NOMO-1 treated with DMSO at 0.1 percent for 48 hours (cell line): Measurements from ENCODE around the gene SMCO1.
A peak's percentile ranks its signal among the peaks of the same experiment; 100 is the strongest.
"Not testable (repeated sequence)": the region's sequence is repeated elsewhere in the genome, so short reads cannot be mapped to it uniquely, and the experiment has no call there.

Experiments used
- DNase-seq: peaks from one replicate; lab custom pipeline; 2025; ENCODE audit not compliant: unreplicated experiment; lab: John Stamatoyannopoulos, UW

The SMCO1 gene

DNA sequence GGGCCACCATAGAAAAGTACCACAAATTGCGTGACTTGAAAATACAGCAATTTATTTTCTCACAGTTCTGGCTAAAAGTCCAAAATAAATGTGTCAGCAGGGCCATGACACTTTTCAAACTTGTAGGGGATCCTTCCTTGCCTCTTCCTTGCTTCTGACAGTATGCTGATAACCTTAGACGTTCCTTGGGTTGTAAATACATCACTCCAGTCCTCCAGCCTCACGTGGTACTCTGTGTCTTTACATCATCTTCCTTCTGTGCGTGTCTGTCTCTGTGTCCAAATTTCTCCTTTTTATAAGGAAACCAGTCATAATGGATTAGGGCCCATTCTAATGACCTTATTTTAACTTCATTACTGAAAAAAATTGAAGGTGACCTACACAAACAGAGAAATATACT lies 19.0 kb downstream of the SMCO1 start:
- DNase-seq, result no peak

DNA sequence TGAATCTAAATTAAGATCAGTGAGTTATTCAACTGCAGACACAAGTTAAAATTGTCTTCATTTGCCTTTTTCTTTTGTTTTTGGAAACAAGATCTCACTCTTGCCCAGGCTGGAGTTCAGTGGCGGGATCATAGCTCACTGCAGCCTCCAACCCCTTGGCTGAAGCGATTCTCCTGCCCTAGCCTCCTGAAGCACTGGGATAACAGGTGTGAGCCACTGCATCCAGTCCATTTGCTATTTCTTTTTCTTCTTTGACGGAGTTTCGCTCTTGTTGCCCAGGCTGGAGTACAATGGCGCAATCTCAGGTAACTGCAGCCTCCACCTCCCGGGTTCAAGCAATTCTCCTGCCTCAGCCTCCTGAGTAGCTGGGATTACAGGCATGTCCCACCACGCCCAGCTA lies 21.9 kb downstream of the SMCO1 start:
- no peak for DNase-seq

DNA sequence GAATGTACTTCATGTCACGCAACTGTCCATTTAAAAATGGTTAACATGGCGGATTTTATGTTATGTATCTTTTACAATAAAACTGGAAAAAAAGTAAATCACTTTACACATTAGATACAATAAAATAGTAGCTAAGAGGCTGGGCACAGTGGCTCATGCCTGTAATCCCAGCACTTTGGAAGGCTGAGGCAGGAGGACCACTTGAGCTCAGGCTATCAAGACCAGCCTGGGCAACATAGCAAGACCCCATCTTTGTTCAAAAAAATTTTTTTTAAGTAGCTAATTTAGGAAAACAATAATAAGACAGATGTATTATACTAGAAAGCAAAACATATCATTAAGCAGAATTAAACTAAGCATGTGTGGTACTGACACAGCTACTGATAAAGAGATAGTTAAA lies 23.1 kb downstream of the SMCO1 start:
- no peak for DNase-seq

DNA sequence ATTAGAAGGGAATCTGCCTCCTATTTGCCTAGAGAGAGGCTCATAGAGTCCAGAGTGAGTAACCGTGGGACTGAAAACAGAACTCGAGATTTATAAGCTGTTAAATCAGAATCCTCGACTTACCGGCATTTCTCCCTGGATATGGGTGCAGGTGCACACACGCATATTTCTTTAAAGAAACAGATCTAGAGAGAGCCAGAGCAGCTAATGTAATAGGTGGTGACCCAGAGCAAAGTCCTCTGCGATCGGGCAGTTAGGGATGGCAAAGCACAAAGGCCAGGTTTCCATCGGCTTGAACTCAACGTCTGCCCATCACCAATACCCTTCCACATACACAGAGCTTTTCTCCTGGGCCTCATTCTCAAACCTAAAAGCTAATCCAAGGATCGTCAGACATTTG lies 25.4 kb downstream of the SMCO1 start:
- no peak for DNase-seq

GRCh38 chr3:196486263-196486662 lies 28.9 kb downstream of the SMCO1 start:
- DNase-seq, result no peak

DNA sequence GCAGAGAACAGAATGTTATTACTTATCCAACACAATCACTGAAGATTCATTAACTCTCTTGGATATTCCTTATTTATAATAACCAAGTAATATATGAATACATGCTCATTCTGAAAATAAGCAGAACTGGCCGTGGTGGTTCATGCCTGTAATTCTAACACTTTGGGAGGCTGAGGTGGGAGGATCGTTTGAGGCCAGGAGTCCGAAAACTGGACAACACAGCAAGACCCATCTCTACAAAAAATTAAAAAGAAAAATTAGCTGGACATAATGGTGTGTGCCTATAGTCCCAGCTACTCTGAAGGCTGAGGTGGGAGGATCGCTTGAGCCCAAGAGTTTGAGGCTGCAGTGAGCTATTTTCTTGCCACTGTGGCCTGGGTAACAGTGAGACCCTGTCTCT lies 37.5 kb downstream of the SMCO1 start:
- no peak for DNase-seq

GRCh38 chr3:196472286-196472685 lies 42.9 kb downstream of the SMCO1 start:
- DNase-seq, result no peak

GRCh38 chr3:196471551-196471950 lies 43.6 kb downstream of the SMCO1 start:
- no peak for DNase-seq

GRCh38 chr3:196470182-196470581 lies 45.0 kb downstream of the SMCO1 start:
- DNase-seq, result not testable (repeated sequence)

DNA sequence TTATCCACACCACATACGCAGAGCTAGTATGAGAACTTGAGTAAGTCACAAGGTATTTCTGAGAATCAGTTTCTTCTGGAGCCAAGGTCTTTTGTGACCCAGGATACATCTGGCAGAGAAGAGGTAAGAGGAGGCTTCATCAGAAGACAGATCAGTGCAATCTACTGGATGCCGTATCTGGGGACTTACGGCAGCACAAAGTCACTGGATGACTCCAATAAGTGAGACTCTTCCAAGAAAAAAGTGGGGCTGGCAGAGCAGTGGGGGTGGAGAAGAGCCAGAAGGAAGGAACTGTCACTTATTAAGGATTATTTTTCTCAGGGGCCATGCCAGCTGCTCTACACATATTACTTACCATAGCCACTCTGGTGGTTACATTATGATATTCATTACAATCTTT lies 51.3 kb downstream of the SMCO1 start:
- DNase-seq, result no peak

DNA sequence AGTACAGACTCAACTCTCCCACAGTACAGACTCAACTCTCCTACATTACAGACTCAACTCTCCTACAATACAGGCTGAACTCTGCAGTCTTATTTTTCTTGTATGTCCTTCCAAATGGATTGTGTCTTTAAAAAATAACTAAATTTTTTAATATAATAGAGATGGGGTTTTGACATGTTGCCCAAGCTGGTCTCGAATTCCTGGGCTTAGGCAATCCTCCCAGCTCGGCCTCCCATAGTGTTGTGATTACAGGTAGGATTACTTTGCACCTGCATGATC lies 51.7 kb downstream of the SMCO1 start:
- DNase-seq, result no peak

DNA sequence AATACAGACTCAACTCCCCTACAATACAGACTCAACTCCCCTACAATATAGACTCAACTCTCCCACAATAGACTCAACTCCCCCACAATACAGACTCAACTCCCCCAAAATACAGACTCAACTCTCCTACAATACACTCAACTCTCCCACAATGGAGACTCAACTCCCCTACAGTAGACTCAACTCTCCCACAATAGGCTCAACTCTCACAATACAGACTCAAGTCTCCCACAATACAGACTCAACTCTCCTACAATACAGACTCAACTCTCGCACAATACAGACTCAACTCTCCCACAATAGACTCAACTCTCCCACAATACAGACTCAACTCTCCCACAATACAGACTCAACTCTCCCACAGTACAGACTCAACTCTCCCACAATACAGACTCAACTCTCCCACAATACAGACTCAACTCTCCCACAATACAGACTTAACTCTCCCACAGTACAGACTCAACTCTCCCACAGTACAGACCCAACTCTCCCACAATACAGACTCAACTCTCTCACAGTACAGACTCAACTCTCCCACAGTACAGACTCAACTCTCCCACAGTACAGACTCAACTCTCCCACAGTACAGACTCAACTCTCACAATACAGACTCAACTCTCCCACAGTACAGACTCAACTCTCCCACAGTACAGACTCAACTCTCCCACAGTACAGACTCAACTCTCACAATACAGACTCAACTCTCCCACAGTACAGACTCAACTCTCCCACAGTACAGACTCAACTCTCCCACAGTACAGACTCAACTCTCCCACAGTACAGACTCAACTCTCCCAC lies 52.3 kb downstream of the SMCO1 start:
- not testable (repeated sequence) for DNase-seq

GRCh38 chr3:196458063-196458462 lies 57.1 kb downstream of the SMCO1 start:
- DNase-seq, result peak; percentile 94

DNA sequence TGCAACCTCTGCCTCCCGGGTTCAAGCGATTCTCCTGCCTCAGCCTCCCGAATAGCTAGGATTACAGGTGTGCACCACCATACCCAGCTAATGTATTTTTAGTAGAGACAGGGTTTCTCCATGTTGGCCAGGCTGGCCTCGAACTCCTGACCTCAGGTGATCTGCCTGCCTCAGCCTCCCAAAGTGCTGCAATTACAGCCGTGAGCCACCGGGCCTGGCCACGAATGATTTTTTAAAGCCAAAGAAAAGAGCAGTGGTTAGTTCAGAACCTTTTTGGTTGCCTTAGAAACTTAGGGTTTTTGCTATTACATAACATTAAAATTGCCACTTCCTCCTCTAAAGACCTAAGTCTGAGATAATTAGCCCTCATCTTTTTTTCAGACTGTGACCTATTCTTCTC lies 57.7 kb downstream of the SMCO1 start:
- peak; percentile 100 for DNase-seq
